Common myeloid progenitor, CD34-positive (primary cell): ENCODE data around the gene PPP2R5C.

Source experiments
- CTCF ChIA-PET: fragments of 350-600 bp; sonication (Branson Sonifier 250); formaldehyde crosslinking; loops from one replicate; lab custom pipeline; 2021; ENCODE audit warnings: antibody characterized with exemption; lab: Charles Lee
- POLR2A ChIA-PET: fragments of 350-600 bp; sonication (Branson Sonifier 250); formaldehyde crosslinking; loops from one replicate; lab custom pipeline; 2021; ENCODE audit warnings: antibody characterized with exemption; lab: Charles Lee
- DNase-seq, 3 donors: peaks; one replicate each; pipeline versions ENCODE4 v3.0.0 to v3.0.0-alpha.2; 2013
- H3K27ac ChIP-seq, 2 experiments: 1 replicate in 1 of 2; 2 replicates in 1 of 2; pipeline ENCODE4 v1.7.0; 2013; ENCODE audit warnings: inconsistent platforms in 2 of 2, low read length in 2 of 2, mild to moderate bottlenecking in 2 of 2, low read depth in 1 of 2, moderate library complexity in 1 of 2; ENCODE audit not compliant: severe bottlenecking in 2 of 2, insufficient read depth in 1 of 2, poor library complexity in 1 of 2
- H3K27me3 ChIP-seq, 5 experiments: replicated peaks in 2 of 5; 1 replicate in 3 of 5; 2 replicates in 2 of 5; pipeline versions ENCODE4 v1.6.1 to v1.7.0; 2013; ENCODE audit warnings: low read length in 4 of 5, mild to moderate bottlenecking in 2 of 5, moderate library complexity in 2 of 5, inconsistent platforms in 1 of 5; ENCODE audit not compliant: insufficient read depth in 5 of 5, control insufficient read depth in 4 of 5
- H3K36me3 ChIP-seq, 4 experiments: 1 replicate in 2 of 4; 2 replicates in 2 of 4; pipeline versions ENCODE4 v1.6.1 to v1.7.0; 2013; ENCODE audit warnings: low read length in 3 of 4, control low read depth in 1 of 4, mild to moderate bottlenecking in 1 of 4; ENCODE audit not compliant: control insufficient read depth in 4 of 4, insufficient read depth in 4 of 4
- H3K4me1 ChIP-seq, 4 experiments: 1 replicate in 3 of 4; 2 replicates in 1 of 4; pipeline versions ENCODE4 v1.6.1 to v1.7.1; 2013; ENCODE audit warnings: low read length in 3 of 4, mild to moderate bottlenecking in 3 of 4, control low read depth in 1 of 4, inconsistent platforms in 1 of 4, moderate library complexity in 1 of 4; ENCODE audit not compliant: control insufficient read depth in 4 of 4, insufficient read depth in 4 of 4; ENCODE audit errors: control extremely low read depth in 1 of 4
- H3K4me3 ChIP-seq, 7 experiments: 1 replicate in 4 of 7; 2 replicates in 3 of 7; pipeline versions ENCODE4 v1.5.1 to v1.7.0; 2013; ENCODE audit warnings: mild to moderate bottlenecking in 7 of 7, low read length in 6 of 7, moderate library complexity in 6 of 7, inconsistent platforms in 2 of 7, low read depth in 2 of 7, control low read depth in 1 of 7; ENCODE audit not compliant: insufficient read depth in 4 of 7, control insufficient read depth in 1 of 7; ENCODE audit errors: extremely low read depth in 1 of 7
- H3K9me3 ChIP-seq, 5 experiments: 1 replicate in 4 of 5; 2 replicates in 1 of 5; pipeline versions ENCODE4 v1.6.1 to v1.7.1; 2013; ENCODE audit warnings: low read length in 4 of 5, mild to moderate bottlenecking in 2 of 5, inconsistent platforms in 1 of 5, low read depth in 1 of 5, moderate library complexity in 1 of 5; ENCODE audit not compliant: control insufficient read depth in 4 of 5, insufficient read depth in 2 of 5; ENCODE audit errors: control extremely low read depth in 1 of 5
- WGBS: methylation state at CpG from one replicate; pipeline ENCODE4 v1.1.5; 2013; ENCODE audit not compliant: insufficient coverage; 5-methylcytosine and 5-hydroxymethylcytosine counted together

PPP2R5C gene

GRCh38 chr14:101915871-101916815 is 154.6 kb downstream of the PPP2R5C start:
- H3K4me3 ChIP-seq: no peak overlapping the region
- H3K27me3 ChIP-seq: no peaks in the 10 kb centered on the region
- H3K36me3 ChIP-seq: peaks cover 3 to 50% (median 31%) of the 10 kb centered on the region in 4 experiments
- DNase-seq: no peak
- WGBS: 99% methylated on average over 18 of the region's 23 CpGs
- H3K4me1 ChIP-seq: no peaks in the 10 kb centered on the region
- no peaks in the 10 kb centered on the region for H3K9me3 ChIP-seq
- POLR2A ChIA-PET: no interaction called here
- CTCF ChIA-PET: interaction anchor here (0.9 to 1.0 kb wide), 2 partner anchors 13 to 37 kb away, joined by 3 to 4 read pairs; no protein-coding TSS in a partner anchor
- H3K27ac ChIP-seq: no peak overlapping the region

- H3K27ac ChIP-seq: no peak overlapping the region
- no peaks in the 10 kb centered on the region for H3K4me1 ChIP-seq
- H3K4me3 ChIP-seq: no peak overlapping the region
- ChIA-PET POLR2A (no interaction called here), CTCF (interaction anchor here (1.0 kb wide), 1 partner anchor 13 kb away, joined by 4 read pairs; no protein-coding TSS in a partner anchor)
- WGBS: 95% methylated on average over 16 of the region's 18 CpGs
- no peaks in the 10 kb centered on the region for H3K9me3 ChIP-seq
- H3K36me3 ChIP-seq: peaks cover 3 to 45% (median 25%) of the 10 kb centered on the region in 4 experiments
- no peaks in the 10 kb centered on the region for H3K27me3 ChIP-seq
- no peak for DNase-seq
Measured at GRCh38 chr14:101916816-101917412, 155.4 kb downstream of the PPP2R5C start.

- Histone ChIP-seq H3K36me3 (peaks cover 3 to 41% (median 21%) of the 10 kb centered on the region in 4 experiments), H3K27ac (no peak overlapping the region), H3K27me3 (no peaks in the 10 kb centered on the region), H3K4me1 (no peaks in the 10 kb centered on the region), H3K9me3 (no peaks in the 10 kb centered on the region), H3K4me3 (no peak overlapping the region)
- over 99% methylated on average over 17 of the region's 17 CpGs for WGBS
- DNase-seq: no peak
- CTCF ChIA-PET: interaction anchor here (1.0 kb wide), 1 partner anchor 12 kb away, joined by 4 read pairs; no protein-coding TSS in a partner anchor
- POLR2A ChIA-PET: no interaction called here
Measured at GRCh38 chr14:101917413-101918017, 156.0 kb downstream of the PPP2R5C start.

- Histone ChIP-seq H3K27ac (no peak overlapping the region), H3K9me3 (no peaks in the 10 kb centered on the region), H3K4me1 (no peaks in the 10 kb centered on the region), H3K27me3 (no peaks in the 10 kb centered on the region), H3K36me3 (peaks cover 2 to 41% (median 17%) of the 10 kb centered on the region in 4 experiments), H3K4me3 (no peak overlapping the region)
- DNase-seq: no peak
- ChIA-PET CTCF (no interaction called here), POLR2A (no interaction called here)
- 94% methylated on average over 5 of the region's 22 CpGs for WGBS
Measured at GRCh38 chr14:101918065-101918989, 156.8 kb downstream of the PPP2R5C start.

- ChIA-PET CTCF (no interaction called here), POLR2A (no interaction called here)
- H3K27ac ChIP-seq: no peak overlapping the region
- H3K4me1 ChIP-seq: no peaks in the 10 kb centered on the region
- DNase-seq: no peak
- H3K36me3 ChIP-seq: peaks cover 0 to 32% (median 7%) of the 10 kb centered on the region in 4 experiments
- WGBS: 100% methylated on average over 3 of the region's 4 CpGs
- no peaks in the 10 kb centered on the region for H3K9me3 ChIP-seq
- no peaks in the 10 kb centered on the region for H3K27me3 ChIP-seq
- H3K4me3 ChIP-seq: no peak overlapping the region
Measured at GRCh38 chr14:101920271-101920670, 158.8 kb downstream of the PPP2R5C start.

- Histone ChIP-seq H3K27me3 (no peaks in the 10 kb centered on the region), H3K27ac (no peak overlapping the region), H3K36me3 (peaks cover 0 to 24% (median 5%) of the 10 kb centered on the region in 4 experiments), H3K9me3 (no peaks in the 10 kb centered on the region), H3K4me1 (no peaks in the 10 kb centered on the region), H3K4me3 (no peak overlapping the region)
- POLR2A ChIA-PET: no interaction called here
- 86% methylated on average over 7 of the region's 7 CpGs for WGBS
- DNase-seq: no peak
- CTCF ChIA-PET: no interaction called here
Measured at GRCh38 chr14:101922866-101923265, 161.4 kb downstream of the PPP2R5C start.
